GM21515 (cell line): ENCODE data around the gene TLDC2.
"Not testable (repeated sequence)": the region's sequence is repeated elsewhere in the genome, so short reads cannot be mapped to it uniquely, and the experiment has no call there.

ENCODE experiments used
- ATAC-seq: cut with Tn5 transposase; IDR thresholded peaks from one replicate; pipeline ENCODE4 v1.9.1; 2021; ENCODE audit not compliant: unreplicated experiment

TLDC2 gene

GRCh38 chr20:36875702-36876472, at the start of gene TLDC2:
Gene TLDC2, plus strand, starts transcription at chr20:36876138. Its CDS starts 37 bp downstream, at chr20:36876175.
- ATAC-seq: no peak

DNA sequence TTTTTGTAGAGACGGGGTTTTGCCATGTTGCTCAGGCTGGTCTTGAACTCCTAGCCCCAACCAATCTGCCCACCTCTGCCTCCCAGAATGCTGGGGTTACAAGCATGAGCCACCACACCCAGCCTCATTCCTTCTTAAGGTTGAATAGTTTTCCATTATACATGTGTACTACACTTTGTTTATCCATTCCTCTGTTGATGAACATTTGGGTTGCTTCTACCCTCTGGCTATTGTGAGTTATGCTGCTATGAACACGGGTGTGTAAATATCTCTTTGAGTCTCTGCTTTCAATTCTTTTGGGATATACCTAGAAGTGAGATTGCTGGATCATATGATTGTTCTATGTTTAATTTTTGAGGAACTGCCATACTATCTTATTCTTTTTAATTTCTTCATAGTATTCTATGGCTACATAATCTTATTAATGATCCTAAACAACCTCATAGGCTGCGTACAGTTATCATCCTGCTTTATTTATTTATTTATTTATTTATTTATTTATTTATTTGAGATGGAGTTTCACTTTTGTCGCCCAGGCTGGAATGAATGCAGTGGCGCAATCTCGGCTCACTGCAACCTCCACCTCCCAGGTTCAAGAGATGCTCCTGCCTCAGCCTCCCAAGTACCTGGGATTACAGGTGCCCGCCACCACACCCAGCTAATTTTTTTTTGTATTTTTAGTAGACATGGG, 49.2 kb upstream of the TLDC2 start:
- no peak for ATAC-seq

DNA sequence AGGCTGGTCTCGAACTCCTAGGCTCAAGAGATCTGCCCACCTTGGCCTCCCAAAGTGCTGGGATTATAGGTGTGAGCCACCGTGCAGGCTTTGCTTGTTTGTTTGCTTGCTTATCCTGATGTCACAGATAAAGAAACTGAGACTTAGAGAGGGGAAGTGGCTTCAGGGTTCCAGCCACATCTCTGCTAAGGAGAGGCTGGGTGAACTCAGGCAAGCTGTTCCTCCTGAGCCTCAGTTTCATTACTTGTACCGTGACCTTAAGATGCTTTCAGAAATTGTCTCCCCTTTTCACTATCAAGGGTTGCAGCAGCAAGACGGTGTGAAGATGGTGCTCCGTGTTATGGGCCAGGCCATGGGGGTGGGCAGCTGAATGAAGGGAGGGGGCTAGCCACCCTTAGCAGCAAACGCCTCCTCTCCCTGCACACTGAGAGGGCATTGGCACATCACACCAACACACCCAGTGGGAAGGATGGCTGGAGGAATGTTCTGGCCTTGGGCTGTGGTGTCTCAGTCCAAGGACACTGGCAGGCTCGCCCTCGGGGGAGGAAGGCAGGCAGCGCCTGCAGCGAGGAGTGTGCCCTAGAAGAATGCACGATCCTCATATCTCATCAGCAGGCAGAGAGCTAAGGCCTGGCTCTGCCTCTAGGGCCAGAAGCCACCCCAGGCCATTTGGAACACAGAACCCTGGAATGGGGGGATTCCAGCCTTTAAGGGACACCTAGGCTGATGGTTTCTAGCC, 48.2 kb upstream of the TLDC2 start:
- ATAC-seq: peak; percentile 93

- ATAC-seq: no peak
Observed at GRCh38 chr20:36830791-36831691, 44.9 kb upstream of the TLDC2 start.

GRCh38 chr20:36832791-36833190, 43.1 kb upstream of the TLDC2 start:
- ATAC-seq: no peak

DNA sequence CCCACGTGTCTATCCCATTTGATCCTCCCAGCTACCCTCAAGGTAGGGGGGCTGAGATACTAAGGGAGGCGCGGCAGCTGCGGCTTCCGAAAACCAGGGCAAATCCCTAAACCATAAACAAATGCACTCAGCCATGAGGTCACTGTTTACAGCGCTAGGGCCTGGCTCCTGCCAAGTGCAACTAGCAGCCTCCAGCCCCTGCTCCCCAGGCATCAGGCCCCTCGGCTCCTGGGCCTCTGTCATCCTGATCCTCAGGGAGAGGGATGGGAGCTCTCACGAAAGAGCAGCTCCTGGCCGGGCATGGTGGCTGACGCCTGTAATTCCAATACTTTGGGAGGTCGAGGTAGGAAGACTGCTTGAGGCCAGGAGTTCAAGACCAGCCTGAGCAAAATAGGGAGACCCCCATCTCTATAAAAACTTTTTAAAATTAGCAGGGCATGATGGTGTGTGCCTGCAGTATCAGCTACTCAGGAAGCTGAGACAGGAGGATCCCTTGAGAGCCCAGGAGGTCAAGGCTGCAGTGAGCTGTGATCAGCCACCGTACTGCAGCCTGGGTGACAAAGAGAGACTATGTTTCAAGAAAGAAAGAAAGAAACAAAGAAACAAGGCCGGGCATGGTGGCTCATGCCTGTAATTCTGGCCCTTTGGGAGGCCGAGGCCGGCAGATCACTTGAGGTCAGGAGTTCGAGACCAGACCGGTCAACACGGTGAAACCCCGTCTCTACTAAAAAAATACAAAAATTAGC, 42.5 kb upstream of the TLDC2 start:
- ATAC-seq: no peak

DNA sequence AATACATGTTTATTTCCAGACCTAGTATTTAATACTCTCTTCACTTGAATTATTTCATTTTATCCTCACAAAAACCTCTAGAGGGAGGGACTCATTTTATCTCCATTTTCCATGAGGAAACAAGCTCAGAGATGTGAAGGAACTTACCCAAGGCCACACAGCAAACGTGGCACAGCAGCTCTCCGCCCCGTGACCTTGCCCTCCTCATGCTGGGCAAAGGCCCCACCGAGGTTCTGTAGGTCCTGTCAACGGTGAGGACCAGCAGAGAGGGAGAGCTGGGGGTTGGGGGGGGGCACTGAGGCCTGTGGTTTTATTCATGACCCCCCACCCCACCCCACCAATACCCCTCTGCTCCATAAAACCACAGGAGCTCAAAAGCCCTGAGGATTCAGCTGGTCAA, 40.9 kb upstream of the TLDC2 start:
- ATAC-seq: no peak

DNA sequence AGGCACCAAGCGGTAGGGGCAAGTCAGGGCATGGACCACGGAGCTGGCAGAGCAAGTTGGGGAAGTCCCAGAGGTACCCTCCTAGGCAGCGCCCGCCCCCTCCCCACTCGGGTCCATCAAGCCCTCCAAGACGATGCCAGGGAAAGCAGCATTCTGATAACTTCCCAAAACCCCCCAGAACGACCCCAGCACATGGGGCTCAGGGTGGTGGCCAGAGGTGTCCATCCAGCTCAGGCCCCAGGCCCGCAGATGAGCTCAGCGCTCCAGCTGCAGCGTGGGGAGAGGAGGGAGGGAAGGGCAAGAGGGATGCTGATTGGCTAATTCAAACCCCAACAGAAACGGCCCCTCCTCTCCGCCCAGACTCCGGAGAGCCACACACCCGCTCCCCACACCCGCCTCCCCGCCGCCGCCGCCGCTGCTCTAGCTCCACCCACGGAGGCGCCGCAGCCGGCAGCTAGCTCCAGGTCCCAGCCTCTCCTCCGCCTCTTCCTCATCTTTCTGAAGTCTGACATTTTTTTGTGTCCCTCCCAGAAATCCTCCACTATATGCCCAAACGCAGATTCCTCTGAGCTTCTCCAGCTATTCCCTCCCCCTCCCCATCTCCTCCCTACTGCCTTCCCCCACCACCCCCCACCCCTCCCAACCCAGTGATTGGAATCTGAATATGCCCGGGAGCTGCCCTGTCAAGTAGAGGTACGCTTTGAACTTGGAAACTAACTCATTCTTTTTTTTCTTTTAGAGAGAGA, 40.3 kb upstream of the TLDC2 start:
- ATAC-seq: peak; percentile 80

GRCh38 chr20:36836591-36837269, 39.2 kb upstream of the TLDC2 start:
- no peak for ATAC-seq

DNA sequence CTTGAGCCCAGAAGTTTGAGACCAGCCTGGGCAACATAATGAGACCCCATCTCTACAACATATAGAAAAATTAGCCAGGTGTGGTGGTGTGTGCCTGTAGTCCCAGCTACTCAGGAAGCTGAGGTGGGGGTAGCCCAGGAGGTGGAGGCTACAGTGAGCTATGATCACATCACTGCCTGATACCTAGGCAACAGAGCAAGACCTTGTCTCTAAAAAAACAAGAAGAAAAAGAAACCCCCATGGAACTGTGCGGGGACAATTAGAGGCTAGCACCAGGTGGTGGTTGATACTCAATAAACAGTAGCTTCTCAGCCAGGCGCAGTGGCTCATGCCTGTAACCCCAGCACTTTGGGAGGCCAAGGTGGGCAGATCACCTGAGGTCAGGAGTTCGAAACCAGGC, 37.6 kb upstream of the TLDC2 start:
- not testable (repeated sequence) for ATAC-seq

DNA sequence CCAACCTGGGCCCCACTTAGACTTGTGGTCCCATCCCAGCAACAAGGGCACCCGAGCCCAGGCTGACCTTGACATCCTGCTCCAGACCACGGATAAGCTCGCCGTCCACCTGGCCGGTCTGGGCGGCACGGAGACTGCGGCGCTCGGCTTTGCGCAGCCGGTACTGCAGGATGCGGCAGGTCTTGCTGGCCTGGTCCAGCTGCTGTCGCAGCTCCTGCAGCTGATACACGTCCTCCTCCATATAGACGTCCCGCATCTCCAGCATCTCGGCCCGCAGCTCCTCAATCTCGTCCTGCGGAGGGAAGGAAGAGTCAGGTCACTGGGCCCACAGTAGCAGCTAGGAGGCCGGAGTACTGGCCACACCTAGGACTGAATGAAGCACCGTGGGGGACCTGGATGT, 36.8 kb upstream of the TLDC2 start:
- no peak for ATAC-seq

- not testable (repeated sequence) for ATAC-seq
Observed at GRCh38 chr20:36841030-36841429, 34.9 kb upstream of the TLDC2 start.

DNA sequence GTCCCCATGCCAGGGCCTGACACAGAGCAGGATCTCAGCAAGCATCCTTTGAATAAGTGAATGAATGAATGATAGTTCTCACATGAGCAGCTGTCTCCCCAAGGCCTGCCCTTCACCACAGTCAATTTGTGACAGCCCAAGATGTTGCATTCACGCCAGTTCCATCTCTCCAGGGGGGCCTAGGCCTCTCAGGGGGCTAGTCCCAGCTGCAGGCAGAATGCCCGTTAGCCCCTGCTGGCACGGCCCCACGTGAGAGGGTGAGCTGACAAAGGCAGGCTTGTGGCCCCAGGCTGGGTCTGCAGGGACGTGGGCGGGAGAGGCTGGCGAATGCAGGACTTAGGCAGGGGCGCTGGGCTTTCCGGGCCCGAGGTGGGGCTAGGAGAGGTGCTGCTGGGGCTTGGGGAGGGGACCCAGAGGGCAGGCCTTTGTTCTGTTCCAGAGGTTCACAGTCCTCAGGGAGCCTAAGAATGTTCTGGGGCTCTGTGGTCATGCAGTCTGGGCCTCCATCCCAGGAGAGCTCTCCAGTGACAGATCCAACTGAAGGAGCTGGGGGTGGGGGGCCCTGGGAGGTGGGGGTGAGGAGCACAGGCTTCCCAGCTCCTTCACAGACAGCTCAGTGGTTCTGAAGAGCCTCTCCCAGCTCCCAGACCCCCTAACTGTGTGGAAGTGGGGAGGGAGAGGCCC, 30.5 kb upstream of the TLDC2 start:
- no peak for ATAC-seq

- no peak for ATAC-seq
Observed at GRCh38 chr20:36847009-36847709, 28.8 kb upstream of the TLDC2 start.

GRCh38 chr20:36847710-36848040, 28.3 kb upstream of the TLDC2 start:
- ATAC-seq: no peak

DNA sequence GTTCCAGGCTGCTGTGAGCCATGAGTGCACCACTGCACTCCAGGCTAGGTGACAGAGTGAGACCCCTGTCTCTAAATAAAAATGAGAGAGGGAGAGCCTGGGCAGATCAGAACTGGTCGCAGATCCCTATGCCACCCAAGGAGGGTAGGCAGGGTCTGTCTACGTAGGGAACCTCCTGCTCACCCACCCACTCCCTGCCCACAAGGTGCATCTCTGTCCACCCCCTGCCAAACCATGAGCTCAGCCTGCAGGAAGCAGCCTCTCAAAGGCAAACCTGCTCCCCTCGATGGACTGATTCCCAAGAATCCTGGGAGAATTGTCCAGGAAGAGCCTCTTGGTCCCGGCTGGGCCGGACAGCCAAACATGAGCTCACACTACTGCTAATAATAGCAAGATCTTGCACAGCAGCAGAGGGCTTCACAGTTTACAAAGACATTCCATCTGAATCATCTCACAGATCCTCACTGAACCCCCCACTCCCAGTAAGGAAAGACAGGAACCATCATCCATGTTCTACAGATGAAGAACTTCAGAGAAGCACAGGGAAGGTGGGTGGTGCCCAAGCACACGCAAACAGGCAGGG, 27.8 kb upstream of the TLDC2 start:
- ATAC-seq: no peak

GRCh38 chr20:36848677-36849076, 27.3 kb upstream of the TLDC2 start:
- ATAC-seq: no peak
